PC-3 (cell line): ENCODE data around the gene NIPAL4. TPM values are rescaled to one million over a fixed set of nuclear protein-coding genes. Genes with fewer than 3 reads are reported as not detected.

Experiments used
- ATAC-seq: fragments of 200-7000 bp; cut with Tn5 transposase; 2 replicates; pipeline ENCODE4 v1.9.1; 2020; ENCODE audit warnings: mild to moderate bottlenecking, moderate library complexity
- BruUV-seq: library from RNA; stranded (reverse); fragments of 400-500 nt; replicated peaks from 2 replicates; lab custom pipeline; 2021; lab: Mats Ljungman, UMichigan
- CTCF ChIA-PET: fragments of 300-600 bp; sonication (Branson Sonifier 250); formaldehyde crosslinking; loops from one replicate; lab custom pipeline; 2022; ENCODE audit warnings: antibody characterized with exemption; lab: Charles Lee
- POLR2A ChIA-PET: fragments of 300-600 bp; sonication (Branson Sonifier 250); formaldehyde crosslinking; loops from one replicate; lab custom pipeline; 2022; ENCODE audit warnings: antibody characterized with exemption; ENCODE audit not compliant: unreplicated experiment; lab: Charles Lee
- DNase-seq: peaks from one replicate; pipeline ENCODE4 v3.0.0-alpha.2; 2015
- H2AFZ ChIP-seq: fragments of 300-600 bp; sonication (generic); 2 replicates; pipeline ENCODE4 v1.6.0; 2016; ENCODE audit warnings: antibody characterized with exemption, low read length
- H3F3A ChIP-seq: fragments of 300-600 bp; sonication (generic); one replicate; pipeline ENCODE4 v1.6.0; 2017; ENCODE audit warnings: antibody characterized with exemption, low read length, control low read depth, mild to moderate bottlenecking; ENCODE audit not compliant: unreplicated experiment
- H3K27ac ChIP-seq: fragments of 300-600 bp; sonication (generic); 2 replicates; pipeline ENCODE4 v1.5.1; 2016; ENCODE audit warnings: mild to moderate bottlenecking, low read length
- H3K27me3 ChIP-seq: fragments of 300-600 bp; sonication (generic); 2 replicates; pipeline ENCODE4 v1.6.1; 2016; ENCODE audit warnings: low read length, mixed read lengths
- H3K36me3 ChIP-seq: fragments of 300-600 bp; sonication (generic); 2 replicates; pipeline ENCODE4 v1.6.1; 2016; ENCODE audit warnings: low read depth, mixed run types, low read length, mixed read lengths
- H3K4me1 ChIP-seq: fragments of 300-600 bp; sonication (generic); 2 replicates; pipeline ENCODE4 v1.5.1; 2016; ENCODE audit warnings: low read length; ENCODE audit not compliant: insufficient read depth
- H3K4me2 ChIP-seq: fragments of 300-600 bp; sonication (generic); 2 replicates; pipeline ENCODE4 v1.6.0; 2016; ENCODE audit warnings: low read length
- H3K4me3 ChIP-seq: fragments of 300-600 bp; sonication (generic); 2 replicates; pipeline ENCODE4 v1.5.1; 2016; ENCODE audit warnings: mild to moderate bottlenecking, low read length, mixed read lengths
- H3K79me2 ChIP-seq: fragments of 300-600 bp; sonication (generic); 2 replicates; pipeline ENCODE4 v1.6.1; 2017; ENCODE audit warnings: low read length, mixed read lengths
- H3K9ac ChIP-seq: fragments of 300-600 bp; sonication (generic); 2 replicates; pipeline ENCODE4 v1.6.0; 2016; ENCODE audit warnings: mild to moderate bottlenecking, low read length
- H3K9me2 ChIP-seq: fragments of 300-600 bp; sonication (generic); replicated peaks from 2 replicates; pipeline ENCODE4 v1.6.1; 2016; ENCODE audit warnings: mixed run types, low read length, mixed read lengths
- H3K9me3 ChIP-seq: fragments of 300-600 bp; sonication (generic); 2 replicates; pipeline ENCODE4 v1.6.1; 2016; ENCODE audit warnings: low read length, mixed read lengths
- H4K20me1 ChIP-seq: fragments of 300-600 bp; sonication (generic); 2 replicates; pipeline ENCODE4 v1.6.1; 2016; ENCODE audit warnings: low read length, mixed read lengths
- CTCF ChIP-seq: fragments of 300-600 bp; sonication (generic); conservative IDR thresholded peaks from 2 replicates; pipeline ENCODE4 v1.5.1; 2017; ENCODE audit warnings: antibody characterized with exemption, low read depth, mild to moderate bottlenecking, low read length
- EZH2 ChIP-seq: fragments of 300-600 bp; sonication (generic); IDR thresholded peaks from one replicate; pipeline ENCODE4 v1.6.1; 2017; ENCODE audit warnings: antibody characterized with exemption, mild to moderate bottlenecking, low read length; ENCODE audit not compliant: unreplicated experiment
- EZH2phosphoT487 ChIP-seq: fragments of 300-600 bp; sonication (generic); IDR thresholded peaks from 2 replicates; pipeline ENCODE4 v1.6.1; 2018; ENCODE audit warnings: mild to moderate bottlenecking, antibody characterized with exemption, low read length, borderline replicate concordance
- intact Hi-C: fragments of 100-400 bp; cut with micrococcal nuclease; formaldehyde crosslinking; loops from 2 replicates; pipeline ENCODE4 v1.9.0; 2023
- total RNA-seq: library from RNA; depleted of rRNA; stranded (reverse); fragments of >200 nt; gene quantifications from 2 replicates; pipeline ENCODE4 v1.2.3, GENCODE V29; 2014

The NIPAL4 gene
- total RNA-seq, 1 experiment from 2014 or later = 1.8 TPM

DNA sequence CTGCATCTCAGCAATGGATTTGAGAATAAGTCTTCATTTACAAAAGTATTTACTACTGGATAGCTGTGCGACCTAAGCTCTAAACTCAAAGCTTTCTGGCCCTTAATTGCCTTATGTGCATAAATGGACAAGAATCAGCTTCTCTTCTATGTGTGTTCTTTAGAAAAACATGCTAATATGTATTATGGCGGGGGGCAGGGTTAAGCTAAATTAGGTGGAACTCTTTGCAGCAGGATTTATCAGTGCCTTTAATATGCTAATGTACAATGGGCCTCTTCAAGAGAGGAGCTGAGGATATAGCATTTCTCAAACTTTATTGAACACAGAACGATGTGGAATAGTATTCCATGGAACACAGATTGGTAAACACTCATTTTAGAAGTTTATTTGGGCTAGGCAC lies 10.0 kb upstream of the NIPAL4 start:
- H3K4me3 ChIP-seq = no peak overlapping the region
- H3K27ac ChIP-seq = no peak overlapping the region
- ChIA-PET CTCF (no interaction called here), POLR2A (interaction anchor here (0.5 kb wide), 1 partner anchor 132 kb away, joined by 3 read pairs; no protein-coding TSS in a partner anchor)
- H3K9me3 ChIP-seq = no peaks in the 10 kb centered on the region
- DNase-seq = no peak
- TF ChIP-seq EZH2 (no peak), CTCF (no peak), EZH2phosphoT487 (no peak)
- H3K9ac ChIP-seq = no peak overlapping the region
- no peaks in the 10 kb centered on the region for H4K20me1 ChIP-seq
- H2AFZ ChIP-seq = no peak overlapping the region
- no TSS peak for BruUV-seq
- intact Hi-C loops = no loop called here
- no peaks in the 10 kb centered on the region for H3K36me3 ChIP-seq
- H3K4me2 ChIP-seq = no peak overlapping the region
- H3F3A ChIP-seq = no peaks in the 10 kb centered on the region
- H3K4me1 ChIP-seq = peaks cover 9% of the 10 kb centered on the region; the same call in 1 of the 2 replicates
- H3K9me2 ChIP-seq = no peaks in the 10 kb centered on the region
- no peaks in the 10 kb centered on the region for H3K79me2 ChIP-seq
- no peaks in the 10 kb centered on the region for H3K27me3 ChIP-seq
- no peak for ATAC-seq

- no peaks in the 10 kb centered on the region for H3K79me2 ChIP-seq
- H3F3A ChIP-seq = no peaks in the 10 kb centered on the region
- H3K4me3 ChIP-seq = no peak overlapping the region
- H4K20me1 ChIP-seq = no peaks in the 10 kb centered on the region
- no peaks in the 10 kb centered on the region for H3K9me3 ChIP-seq
- H3K36me3 ChIP-seq = no peaks in the 10 kb centered on the region
- TF ChIP-seq EZH2 = no peak
- no peak for TF ChIP-seq CTCF
- TF ChIP-seq EZH2phosphoT487 = no peak
- no peaks in the 10 kb centered on the region for H3K9me2 ChIP-seq
- H3K4me1 ChIP-seq = peaks cover 8% of the 10 kb centered on the region; the same call in 1 of the 2 replicates
- CTCF ChIA-PET = no interaction called here
- intact Hi-C loops = no loop called here
- POLR2A ChIA-PET = no interaction called here
- no peak overlapping the region for H3K4me2 ChIP-seq
- no peak overlapping the region for H3K27ac ChIP-seq
- no peaks in the 10 kb centered on the region for H3K27me3 ChIP-seq
- ATAC-seq (no peak), DNase-seq (no peak)
- no peak overlapping the region for H2AFZ ChIP-seq
- no peak overlapping the region for H3K9ac ChIP-seq
- BruUV-seq = no TSS peak
Observed at GRCh38 chr5:157451806-157452205, 8.2 kb upstream of the NIPAL4 start.

DNA sequence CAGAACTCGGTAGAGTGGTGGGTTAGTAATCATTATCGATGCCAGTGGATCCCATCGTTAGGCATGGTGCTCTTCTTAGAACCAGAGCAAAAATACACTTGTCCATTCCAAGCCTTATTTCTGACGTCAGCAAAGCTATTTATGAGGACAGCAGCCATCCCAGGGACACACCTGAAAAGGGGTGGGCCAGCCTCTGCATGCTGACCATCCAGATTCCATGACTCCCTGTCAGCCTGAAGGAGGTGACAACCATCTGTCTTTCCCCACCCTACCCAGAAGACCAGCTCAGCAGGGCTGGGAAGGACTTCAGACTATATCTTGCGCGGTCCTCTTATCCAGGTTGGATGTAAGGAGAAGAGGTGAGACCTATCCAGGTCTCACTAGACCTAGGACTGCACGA lies 5.7 kb upstream of the NIPAL4 start:
- no peaks in the 10 kb centered on the region for H3F3A ChIP-seq
- no peak overlapping the region for H3K4me2 ChIP-seq
- no peaks in the 10 kb centered on the region for H4K20me1 ChIP-seq
- no peaks in the 10 kb centered on the region for H3K79me2 ChIP-seq
- H3K4me3 ChIP-seq = no peak overlapping the region
- no peak for TF ChIP-seq CTCF
- TF ChIP-seq EZH2 = no peak
- TF ChIP-seq EZH2phosphoT487 = no peak
- no TSS peak for BruUV-seq
- no peaks in the 10 kb centered on the region for H3K27me3 ChIP-seq
- H3K27ac ChIP-seq = no peak overlapping the region
- H3K36me3 ChIP-seq = no peaks in the 10 kb centered on the region
- H3K9ac ChIP-seq = no peak overlapping the region
- H3K9me2 ChIP-seq = no peaks in the 10 kb centered on the region
- ChIA-PET CTCF (no interaction called here), POLR2A (no interaction called here)
- H2AFZ ChIP-seq = no peak overlapping the region
- intact Hi-C loops = no loop called here
- H3K9me3 ChIP-seq = no peaks in the 10 kb centered on the region
- ATAC-seq (no peak), DNase-seq (no peak)
- H3K4me1 ChIP-seq = no peaks in the 10 kb centered on the region
